Colon (tissue), 2 donors: ENCODE data around the gene CFH.
"Not testable (repeated sequence)": the region's sequence is repeated elsewhere in the genome, so short reads cannot be mapped to it uniquely, and the experiment has no call there.

ENCODE experiments used
- FAIRE-seq: peaks from 2 replicates; lab custom pipeline; 2012; peaks lifted over from hg19 to GRCh38; lab: Jason Lieb, UNC
- donor health status: control.
- donor health status: control.

The CFH gene

GRCh38 chr1:196651637-196652215, at the start of gene CFH:
TSS of gene CFH (plus strand) at chr1:196652043. CDS start at chr1:196652118, 75 bp downstream.
- FAIRE-seq = no peak

DNA sequence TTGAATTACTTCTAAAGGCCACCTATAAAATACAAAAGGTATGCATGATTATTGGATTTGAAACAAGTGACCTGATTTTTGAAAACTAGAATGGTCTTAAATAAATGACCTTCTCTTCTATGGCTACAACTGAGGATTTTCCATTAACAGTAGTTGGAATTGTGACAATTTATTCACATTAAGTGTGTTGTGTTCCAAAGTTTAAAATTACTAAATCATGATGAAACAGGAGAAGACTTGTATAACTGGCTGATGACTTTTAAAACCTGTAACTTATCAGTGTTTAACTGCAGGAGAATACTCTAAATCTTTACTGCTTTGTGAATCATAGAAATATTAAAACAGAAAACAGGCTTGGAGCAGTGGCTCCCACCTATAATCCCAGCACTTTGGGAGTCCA, 48.2 kb upstream of the CFH start:
- FAIRE-seq = no peak

GRCh38 chr1:196607981-196608380, 43.9 kb upstream of the CFH start:
- no peak for FAIRE-seq

- FAIRE-seq = no peak
Observed at GRCh38 chr1:196608390-196609369, 43.2 kb upstream of the CFH start, which contains the start of gene KCNT2. TSS of gene KCNT2 (minus strand) at chr1:196608440. CDS start at chr1:196608309, 131 bp downstream.

DNA sequence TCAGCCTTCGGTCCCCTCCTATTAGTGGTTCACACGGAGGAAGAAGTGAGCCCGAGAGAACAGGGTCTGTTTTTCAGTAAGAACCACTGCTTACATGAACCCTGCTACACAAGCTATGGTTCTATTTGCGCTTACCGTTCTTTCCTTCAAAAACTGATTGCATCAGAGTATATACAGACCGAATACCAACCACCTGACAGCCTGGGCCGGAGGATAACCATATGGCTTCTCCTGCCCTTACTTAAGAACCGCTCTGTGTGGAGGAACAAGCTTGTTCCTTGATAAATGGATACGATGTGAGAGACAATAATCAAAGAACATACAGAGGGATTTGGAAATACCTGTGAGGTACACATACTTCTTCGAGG, 42.5 kb upstream of the CFH start:
- FAIRE-seq = no peak

DNA sequence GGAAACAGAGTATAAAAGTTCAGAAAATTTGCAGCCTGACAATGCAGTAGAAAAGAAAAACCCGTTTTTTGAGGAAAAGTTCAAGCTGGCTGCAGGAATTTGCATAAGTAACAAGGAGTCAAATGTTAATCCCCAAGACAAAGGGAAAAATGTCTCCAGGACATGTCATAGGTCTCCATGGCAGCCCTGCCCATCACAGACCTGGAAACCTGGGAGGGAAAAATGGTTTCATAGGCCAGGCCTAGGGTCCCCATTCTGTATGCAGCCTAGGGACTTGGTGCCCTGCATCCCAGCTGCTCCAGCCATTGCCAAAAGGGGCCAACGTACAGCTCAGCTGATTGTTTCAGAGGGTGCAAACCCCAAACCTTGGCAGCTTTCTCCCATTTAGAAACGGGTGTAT, 40.0 kb upstream of the CFH start:
- FAIRE-seq = no peak

GRCh38 chr1:196619721-196620120, 32.1 kb upstream of the CFH start:
- no peak for FAIRE-seq

- no peak for FAIRE-seq
Observed at GRCh38 chr1:196623079-196623478, 28.8 kb upstream of the CFH start.

DNA sequence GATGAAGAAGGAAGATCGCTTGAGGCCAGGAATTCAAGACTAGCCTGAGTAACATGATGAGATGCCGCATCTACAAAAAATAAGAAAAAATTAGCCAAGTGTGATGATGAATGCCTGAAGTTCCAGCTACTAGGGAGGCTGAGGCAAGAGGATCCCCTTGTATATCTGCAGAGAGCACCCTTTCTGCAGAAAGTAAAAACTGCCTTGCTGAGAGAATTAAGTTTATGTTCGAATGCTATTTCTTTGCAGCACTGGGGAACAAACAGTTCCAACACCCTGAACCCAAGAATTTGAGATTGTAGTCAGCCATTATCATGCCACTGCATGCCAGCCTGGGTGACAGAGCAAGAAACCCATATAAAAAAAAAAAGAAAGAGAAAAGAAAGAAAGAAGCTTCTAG, 23.0 kb upstream of the CFH start:
- FAIRE-seq = no peak

GRCh38 chr1:196637606-196638005, 14.2 kb upstream of the CFH start:
- FAIRE-seq = no peak

DNA sequence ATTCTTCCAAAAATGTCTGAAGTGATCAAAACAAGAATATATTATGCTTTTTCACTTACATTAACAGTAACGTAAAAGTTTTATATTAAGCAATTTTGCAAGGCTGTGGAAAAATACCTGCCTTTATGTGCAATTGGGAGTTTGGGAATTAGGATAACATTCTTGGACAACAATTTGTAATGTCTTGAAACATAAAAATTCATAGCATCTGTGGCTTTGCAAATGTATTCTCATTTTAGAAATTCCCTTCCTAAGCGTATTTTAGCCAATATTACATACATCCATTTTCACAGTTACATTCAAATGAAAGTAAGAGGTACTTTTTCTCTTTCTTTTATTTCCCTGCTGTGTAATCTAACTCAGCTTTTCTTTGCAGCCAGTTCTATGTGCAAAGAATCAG, 13.4 kb upstream of the CFH start:
- FAIRE-seq = no peak

DNA sequence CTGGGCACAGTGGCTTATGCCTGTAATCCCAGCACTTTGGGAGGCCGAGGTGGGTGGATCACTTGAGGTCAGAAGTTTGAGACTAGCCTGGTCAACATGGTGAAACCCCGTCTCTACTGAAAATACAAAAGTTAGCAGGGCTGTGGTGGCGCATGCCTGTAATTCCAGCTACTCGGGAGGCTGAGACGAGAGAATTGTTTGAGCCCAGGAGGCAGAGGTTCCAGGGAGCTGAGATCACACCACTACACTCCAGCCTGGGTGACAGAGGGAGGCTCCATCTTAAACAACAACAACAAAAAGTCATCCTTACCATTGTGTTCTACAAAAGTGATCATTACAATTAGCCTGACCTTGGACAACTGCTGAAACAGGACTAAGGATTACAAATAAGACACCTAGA, 12.6 kb upstream of the CFH start:
- not testable (repeated sequence) for FAIRE-seq

DNA sequence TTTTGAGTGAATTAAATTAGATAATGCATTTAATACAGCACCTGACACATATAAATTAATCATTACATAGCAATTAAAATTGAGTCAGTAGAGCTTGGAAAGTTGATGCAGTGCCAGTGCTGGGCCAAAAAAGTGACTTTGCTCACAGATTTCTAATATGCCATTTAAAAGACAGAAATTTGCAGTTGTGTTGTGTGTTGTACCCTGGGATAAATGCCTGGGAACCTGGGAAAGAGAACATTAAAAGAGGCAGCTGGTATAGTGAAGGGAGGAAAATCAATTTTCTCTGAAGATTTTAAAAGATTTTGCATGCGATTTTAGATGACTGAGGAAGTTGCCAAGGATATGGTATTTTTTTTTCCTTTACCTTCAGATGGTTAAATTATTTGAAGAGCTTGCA, 10.9 kb upstream of the CFH start:
- no peak for FAIRE-seq

DNA sequence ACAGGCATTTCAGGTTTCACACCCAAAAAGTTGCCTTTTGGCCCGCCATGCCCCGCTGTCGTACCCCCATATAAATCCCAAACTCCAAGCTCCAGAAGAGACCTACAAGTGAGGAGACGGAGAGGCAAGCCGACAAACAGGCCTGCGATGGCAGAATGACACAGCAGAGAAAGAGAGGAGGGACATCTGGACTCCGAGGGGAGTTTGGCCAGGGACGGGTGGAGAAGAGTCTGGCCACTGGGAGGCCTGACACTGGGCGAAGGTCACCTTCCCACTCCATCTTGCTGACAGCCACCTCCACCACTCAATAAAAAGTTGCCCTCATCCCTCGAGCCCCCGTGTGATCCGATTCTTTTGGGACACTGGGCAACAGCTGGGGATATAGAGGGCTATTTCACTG, 1.9 kb upstream of the CFH start:
- no peak for FAIRE-seq

DNA sequence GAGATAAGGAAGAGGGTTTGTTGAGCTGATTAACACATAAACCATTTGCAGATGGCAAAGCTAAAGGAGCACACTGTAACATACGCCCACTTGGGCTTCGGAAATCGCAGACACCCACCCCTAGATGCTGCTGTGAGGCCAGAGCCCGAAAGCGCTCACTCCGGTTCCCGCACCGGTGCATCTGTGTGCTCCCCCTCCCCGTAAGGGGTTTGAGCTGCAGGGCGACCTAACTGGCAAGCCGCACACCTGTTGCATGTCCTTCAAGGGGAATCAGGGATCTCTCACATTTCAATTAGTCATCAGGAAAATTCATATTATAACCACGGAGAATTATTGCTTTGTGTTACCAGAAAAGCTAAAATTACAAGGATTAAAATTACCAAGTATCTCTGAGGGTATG, 1.4 kb upstream of the CFH start:
- no peak for FAIRE-seq

DNA sequence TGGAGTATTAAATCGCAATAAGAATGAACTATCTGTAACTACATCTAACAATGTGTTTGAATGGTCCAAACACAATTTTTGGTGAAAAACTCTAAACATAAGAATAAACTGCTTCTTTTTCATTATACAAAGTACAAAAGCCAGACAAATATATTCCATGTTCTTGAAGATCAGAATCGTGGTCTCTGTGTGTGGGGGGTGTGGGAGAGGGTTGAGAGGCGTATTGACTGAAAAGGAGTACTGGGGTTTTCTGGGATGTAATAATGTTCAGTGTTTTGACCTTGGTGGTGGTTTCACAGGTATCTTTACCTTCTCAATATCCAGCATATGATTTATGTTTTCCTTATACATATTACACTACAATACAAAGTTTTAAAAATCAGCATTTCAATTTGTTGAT, 764 bp upstream of the CFH start:
- no peak for FAIRE-seq

DNA sequence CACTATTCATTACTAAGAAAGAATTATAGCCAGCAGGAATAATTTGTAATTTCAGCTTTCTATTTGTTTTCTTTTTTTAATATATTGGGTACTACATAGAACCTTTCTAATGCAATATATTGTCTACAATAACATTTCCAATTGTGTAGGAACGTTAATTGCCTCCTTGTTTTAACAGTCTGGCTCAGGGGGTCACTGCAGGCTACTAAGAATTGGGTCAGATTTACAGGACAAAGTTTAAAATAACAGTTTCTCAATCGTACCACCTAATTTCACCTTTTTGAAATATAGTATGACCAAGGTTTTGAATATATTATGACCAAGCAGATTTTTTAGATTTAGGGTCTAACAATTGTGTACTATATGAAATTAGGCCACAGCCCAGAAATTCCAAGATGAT, 2.4 kb downstream of the CFH start:
- no peak for FAIRE-seq

DNA sequence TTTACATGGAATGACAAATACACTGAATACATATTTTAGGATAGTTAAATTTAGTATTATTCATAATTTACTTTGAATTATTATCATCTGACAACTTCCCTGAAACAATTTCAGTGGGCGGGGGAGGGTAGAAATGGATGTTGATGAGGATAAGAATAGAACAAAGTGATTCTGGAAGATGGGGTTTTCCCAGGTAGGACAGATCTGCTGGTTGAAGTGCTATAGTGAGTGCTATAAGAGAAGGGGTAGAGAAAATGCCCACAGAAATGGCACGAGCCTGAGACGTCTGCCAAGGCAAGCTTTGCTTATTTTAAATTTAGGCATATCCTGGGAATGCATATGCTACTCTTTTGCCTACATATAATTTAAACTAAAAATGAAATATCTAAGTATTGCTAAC, 3.2 kb downstream of the CFH start:
- no peak for FAIRE-seq

GRCh38 chr1:196655494-196655893, 3.7 kb downstream of the CFH start:
- FAIRE-seq = no peak

DNA sequence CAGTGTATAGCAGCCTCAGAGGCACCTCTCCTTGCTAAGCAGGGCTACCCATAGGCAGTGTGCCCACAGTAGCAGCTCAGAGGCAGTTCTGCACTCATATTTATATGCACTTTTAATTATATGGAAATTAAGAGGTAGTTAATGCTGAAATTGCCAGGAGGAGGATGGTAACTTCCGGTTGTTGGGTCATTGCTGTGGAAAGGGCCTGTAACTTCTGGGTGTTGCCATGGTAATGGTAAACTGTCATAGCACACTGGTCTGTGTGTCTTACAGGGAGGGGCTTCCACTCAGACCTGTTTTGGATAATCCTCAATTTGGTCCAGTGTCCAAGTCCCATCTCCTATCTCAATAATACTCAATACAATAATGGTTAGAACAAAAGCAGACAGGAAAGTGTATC, 7.6 kb downstream of the CFH start:
- no peak for FAIRE-seq

DNA sequence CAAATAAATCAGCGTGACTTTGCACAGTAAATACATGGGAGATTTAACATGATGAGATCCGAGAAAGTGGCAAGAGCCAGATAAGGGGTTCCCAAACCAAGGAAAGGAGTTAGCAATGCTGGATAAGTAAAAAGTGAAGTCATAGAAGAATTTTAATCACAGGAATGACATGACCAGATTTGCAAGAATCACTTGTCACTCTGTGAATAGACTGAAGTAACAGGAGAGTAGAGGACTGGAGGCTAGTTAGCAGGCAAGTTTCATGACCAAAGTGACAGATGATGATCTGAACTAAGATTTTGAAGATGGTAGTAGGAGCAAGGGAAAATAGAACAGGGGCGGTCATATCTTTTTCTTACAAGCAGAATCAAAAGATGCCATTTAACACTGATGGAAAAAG, 8.4 kb downstream of the CFH start:
- FAIRE-seq = no peak

GRCh38 chr1:196660852-196661251, 9.0 kb downstream of the CFH start:
- FAIRE-seq = peak; percentile 82

- FAIRE-seq = no peak
Observed at GRCh38 chr1:196661345-196661744, 9.5 kb downstream of the CFH start.

DNA sequence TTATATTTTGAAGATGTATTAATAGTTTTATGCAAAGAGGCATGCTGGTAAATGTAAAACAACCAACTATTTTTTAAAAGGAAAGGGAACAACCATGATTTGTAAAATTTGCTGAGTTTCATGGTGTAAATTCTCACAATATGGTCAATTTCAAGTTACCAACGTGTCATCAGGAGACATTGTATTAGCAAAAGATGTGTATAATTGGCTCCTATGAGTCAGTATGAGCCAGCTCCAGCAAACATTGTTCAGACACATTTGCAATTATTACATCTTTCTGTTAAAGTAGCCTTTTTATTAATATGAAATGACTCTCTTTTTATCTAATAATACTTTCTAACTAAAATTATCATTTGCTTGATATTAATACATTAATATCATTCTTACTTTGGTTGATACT, 15.3 kb downstream of the CFH start:
- FAIRE-seq = no peak
